ENCODE data around the gene RPUSD3.
A peak's percentile ranks its signal among the peaks of the same experiment; 100 is the strongest.

The RPUSD3 gene

GRCh38 chr3:9797196-9797945 is 46.4 kb downstream of the RPUSD3 start:
- DNase-seq = no peak

- peak in 1 of 2 donors; percentile 18 for DNase-seq
Measured at GRCh38 chr3:9795207-9795606, 48.6 kb downstream of the RPUSD3 start.

- no peak for DNase-seq
Measured at GRCh38 chr3:9794400-9794799, 49.4 kb downstream of the RPUSD3 start.

GRCh38 chr3:9793161-9793781 is 50.5 kb downstream of the RPUSD3 start:
- DNase-seq = peak; percentile 33 to 36

- peak; percentile 91 to 93 for DNase-seq
Measured at GRCh38 chr3:9792405-9793160, 51.2 kb downstream of the RPUSD3 start, which contains the start of the genes ARPC4 and TADA3. ARPC4 (plus strand) TSS chr3:9793082; CDS start chr3:9793122, 40 bp downstream. TADA3 (minus strand) TSS chr3:9792473; CDS start chr3:9791466, 1,007 bp downstream.

- DNase-seq = no peak
Measured at GRCh38 chr3:9791790-9792404, 51.9 kb downstream of the RPUSD3 start.

GRCh38 chr3:9791127-9791526 is 52.7 kb downstream of the RPUSD3 start:
- no peak for DNase-seq
